ENCODE data around the gene SEMA4B.

DNA sequence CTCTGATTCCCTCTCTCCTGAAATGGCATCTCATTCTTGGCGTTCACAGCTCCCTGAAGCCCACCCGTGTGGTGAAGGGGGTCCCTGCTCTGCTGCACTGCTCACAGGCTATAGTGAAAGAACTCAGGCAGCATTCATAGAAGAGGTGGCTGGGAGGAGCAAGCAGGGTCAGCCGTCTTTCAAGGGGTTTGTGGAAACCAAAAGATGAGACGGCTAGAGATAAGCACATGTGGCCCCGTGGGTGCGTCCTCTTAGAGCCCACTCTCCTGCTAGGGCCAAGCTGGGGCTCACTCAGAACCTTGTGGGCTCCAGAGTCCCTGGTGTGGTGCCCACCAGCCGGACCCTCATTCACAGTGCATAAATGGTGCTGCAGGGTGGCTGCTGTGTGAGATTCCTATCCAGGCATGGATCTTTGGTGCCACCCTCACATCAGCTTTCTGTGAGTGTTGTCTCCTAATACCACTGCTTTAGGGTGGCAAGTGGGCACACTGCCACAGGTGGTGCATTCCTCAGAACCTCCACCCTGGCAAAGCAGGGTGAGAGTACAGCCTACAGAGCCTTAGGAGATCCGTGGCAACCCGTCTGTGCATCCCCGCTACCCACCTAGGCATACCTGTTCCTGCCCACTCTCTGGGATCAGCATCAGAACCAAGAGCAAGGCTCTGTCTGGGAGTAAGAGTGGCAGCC lies 11.2 kb upstream of the SEMA4B start:
- TF ChIP-seq POLR2AphosphoS5 (IDR thresholded peaks at IDR 0.05; ENCODE audit: low read depth, low read length), result no peak
- no peak for TF ChIP-seq TAF1 (IDR thresholded peaks at IDR 0.05; ENCODE audit: borderline replicate concordance, low read depth, low read length)

Measured in GM12892 (cell line).